Activated naive CD8-positive, alpha-beta T cell treated with anti-CD3 and anti-CD28 coated beads, Interleukin-2, amount 50 U/mL, for 24 hours (primary cell): ENCODE data around the gene DCAF5.

Experiments used
- ATAC-seq: fragments of 150-1000 bp; cut with Tn5 transposase; one replicate; pipeline ENCODE4 v1.10.0; 2021
- DNase-seq: peaks from one replicate; pipeline ENCODE4 v3.0.0; 2021
- H3K27ac Mint-ChIP-seq: one replicate; pipeline ENCODE4 v1.8.0; 2021; ENCODE audit warnings: mild to moderate bottlenecking, mixed read lengths
- H3K27me3 Mint-ChIP-seq: one replicate; pipeline ENCODE4 v1.8.0; 2021; ENCODE audit warnings: mixed read lengths
- H3K36me3 Mint-ChIP-seq: one replicate; pipeline ENCODE4 v1.8.0; 2021; ENCODE audit warnings: low read depth, mixed read lengths
- H3K4me1 Mint-ChIP-seq: one replicate; pipeline ENCODE4 v1.8.0; 2021; ENCODE audit warnings: mixed read lengths
- H3K4me3 Mint-ChIP-seq: one replicate; pipeline ENCODE4 v1.8.0; 2021; ENCODE audit warnings: mild to moderate bottlenecking, moderate library complexity, mixed read lengths
- H3K9me3 Mint-ChIP-seq: one replicate; pipeline ENCODE4 v1.8.0; 2021; ENCODE audit warnings: mixed read lengths

The DCAF5 gene

GRCh38 chr14:69094481-69094880 lies 58.4 kb downstream of the DCAF5 start:
- peaks cover 12% of the 10 kb centered on the region for H3K36me3 Mint-ChIP-seq
- DNase-seq (no peak), ATAC-seq (no peak)
- no peaks in the 10 kb centered on the region for H3K9me3 Mint-ChIP-seq
- peaks cover 11% of the 10 kb centered on the region for H3K4me1 Mint-ChIP-seq
- no peaks in the 10 kb centered on the region for H3K27me3 Mint-ChIP-seq
- no peak overlapping the region for H3K27ac Mint-ChIP-seq
- no peak overlapping the region for H3K4me3 Mint-ChIP-seq

- H3K4me1 Mint-ChIP-seq, result peaks cover 11% of the 10 kb centered on the region
Observed at GRCh38 chr14:69093631-69094421, 59.1 kb downstream of the DCAF5 start.

GRCh38 chr14:69092840-69093422 lies 60.0 kb downstream of the DCAF5 start:
- Mint-ChIP-seq H3K27ac (peak overlapping the region; percentile 43), H3K4me3 (no peak overlapping the region), H3K36me3 (peaks cover 9% of the 10 kb centered on the region), H3K27me3 (no peaks in the 10 kb centered on the region), H3K4me1 (peaks cover 11% of the 10 kb centered on the region), H3K9me3 (no peaks in the 10 kb centered on the region)
- DNase-seq (no peak), ATAC-seq (peak; percentile 45)

More at GRCh38 chr14:69093631-69094421, 59.1 kb downstream of the DCAF5 start:
- DNase-seq, result no peak
- peaks cover 9% of the 10 kb centered on the region for H3K36me3 Mint-ChIP-seq
- no peak overlapping the region for H3K4me3 Mint-ChIP-seq
- H3K27me3 Mint-ChIP-seq, result no peaks in the 10 kb centered on the region
- no peak for ATAC-seq
- H3K9me3 Mint-ChIP-seq, result no peaks in the 10 kb centered on the region
- no peak overlapping the region for H3K27ac Mint-ChIP-seq

GRCh38 chr14:69091695-69092094 lies 61.2 kb downstream of the DCAF5 start:
- ATAC-seq (no peak), DNase-seq (no peak)
- Mint-ChIP-seq H3K36me3 (peaks cover 8% of the 10 kb centered on the region), H3K27me3 (no peaks in the 10 kb centered on the region), H3K9me3 (no peaks in the 10 kb centered on the region), H3K4me1 (peaks cover 8% of the 10 kb centered on the region), H3K27ac (no peak overlapping the region), H3K4me3 (no peak overlapping the region)

GRCh38 chr14:69091006-69091405 lies 61.9 kb downstream of the DCAF5 start:
- Mint-ChIP-seq H3K9me3 (no peaks in the 10 kb centered on the region), H3K36me3 (peaks cover 10% of the 10 kb centered on the region), H3K27me3 (no peaks in the 10 kb centered on the region), H3K27ac (no peak overlapping the region), H3K4me3 (no peak overlapping the region), H3K4me1 (peaks cover 8% of the 10 kb centered on the region)
- no peak for DNase-seq
- no peak for ATAC-seq

GRCh38 chr14:69090187-69090789 lies 62.6 kb downstream of the DCAF5 start:
- peak; percentile 67 for ATAC-seq
- H3K9me3 Mint-ChIP-seq, result no peaks in the 10 kb centered on the region
- peaks cover 8% of the 10 kb centered on the region for H3K4me1 Mint-ChIP-seq
- peaks cover 12% of the 10 kb centered on the region for H3K36me3 Mint-ChIP-seq
- peak; percentile 18 for DNase-seq
- H3K27me3 Mint-ChIP-seq, result no peaks in the 10 kb centered on the region
- no peak overlapping the region for H3K4me3 Mint-ChIP-seq
- no peak overlapping the region for H3K27ac Mint-ChIP-seq

- Mint-ChIP-seq H3K4me3 (no peak overlapping the region), H3K36me3 (peaks cover 14% of the 10 kb centered on the region), H3K27ac (no peak overlapping the region), H3K27me3 (no peaks in the 10 kb centered on the region), H3K4me1 (peaks cover 8% of the 10 kb centered on the region), H3K9me3 (no peaks in the 10 kb centered on the region)
- ATAC-seq, result no peak
- DNase-seq, result no peak
Observed at GRCh38 chr14:69089046-69089445, 63.9 kb downstream of the DCAF5 start.

GRCh38 chr14:69088586-69088985 lies 64.3 kb downstream of the DCAF5 start:
- peaks cover 8% of the 10 kb centered on the region for H3K4me1 Mint-ChIP-seq
- no peaks in the 10 kb centered on the region for H3K9me3 Mint-ChIP-seq
- H3K27me3 Mint-ChIP-seq, result no peaks in the 10 kb centered on the region
- no peak overlapping the region for H3K4me3 Mint-ChIP-seq
- H3K36me3 Mint-ChIP-seq, result peaks cover 14% of the 10 kb centered on the region
- DNase-seq (no peak), ATAC-seq (no peak)
- no peak overlapping the region for H3K27ac Mint-ChIP-seq

GRCh38 chr14:69087061-69087461 lies 65.9 kb downstream of the DCAF5 start:
- Mint-ChIP-seq H3K27me3 (no peaks in the 10 kb centered on the region), H3K4me3 (no peak overlapping the region), H3K36me3 (peaks cover 17% of the 10 kb centered on the region), H3K9me3 (no peaks in the 10 kb centered on the region), H3K4me1 (no peaks in the 10 kb centered on the region), H3K27ac (no peak overlapping the region)
- DNase-seq, result no peak
- ATAC-seq, result no peak

- Mint-ChIP-seq H3K4me1 (peaks cover 1% of the 10 kb centered on the region), H3K36me3 (peaks cover 19% of the 10 kb centered on the region)
- ATAC-seq, result no peak
Observed at GRCh38 chr14:69086537-69086936, 66.4 kb downstream of the DCAF5 start.

GRCh38 chr14:69084023-69084422 lies 68.9 kb downstream of the DCAF5 start:
- Mint-ChIP-seq H3K4me1 (peaks cover 14% of the 10 kb centered on the region), H3K27me3 (no peaks in the 10 kb centered on the region), H3K4me3 (no peak overlapping the region), H3K27ac (no peak overlapping the region), H3K9me3 (no peaks in the 10 kb centered on the region), H3K36me3 (peaks cover 20% of the 10 kb centered on the region)
- no peak for DNase-seq
- no peak for ATAC-seq

More at GRCh38 chr14:69086537-69086936, 66.4 kb downstream of the DCAF5 start:
- Mint-ChIP-seq H3K9me3 (no peaks in the 10 kb centered on the region), H3K27ac (no peak overlapping the region), H3K27me3 (no peaks in the 10 kb centered on the region), H3K4me3 (no peak overlapping the region)
- DNase-seq, result no peak

GRCh38 chr14:69083181-69083580 lies 69.7 kb downstream of the DCAF5 start:
- Mint-ChIP-seq H3K27ac (peak overlapping the region; percentile 1), H3K36me3 (peaks cover 20% of the 10 kb centered on the region), H3K4me3 (no peak overlapping the region), H3K4me1 (peaks cover 18% of the 10 kb centered on the region), H3K9me3 (no peaks in the 10 kb centered on the region), H3K27me3 (no peaks in the 10 kb centered on the region)
- DNase-seq (no peak), ATAC-seq (no peak)

GRCh38 chr14:69081271-69081670 lies 71.6 kb downstream of the DCAF5 start:
- ATAC-seq (no peak), DNase-seq (no peak)
- no peak overlapping the region for H3K27ac Mint-ChIP-seq
- no peaks in the 10 kb centered on the region for H3K9me3 Mint-ChIP-seq
- H3K4me3 Mint-ChIP-seq, result no peak overlapping the region
- H3K36me3 Mint-ChIP-seq, result peaks cover 19% of the 10 kb centered on the region
- no peaks in the 10 kb centered on the region for H3K27me3 Mint-ChIP-seq
- peaks cover 20% of the 10 kb centered on the region for H3K4me1 Mint-ChIP-seq

- ATAC-seq (no peak), DNase-seq (no peak)
- Mint-ChIP-seq H3K36me3 (peaks cover 18% of the 10 kb centered on the region), H3K27ac (no peak overlapping the region), H3K4me1 (peaks cover 20% of the 10 kb centered on the region), H3K27me3 (no peaks in the 10 kb centered on the region), H3K9me3 (no peaks in the 10 kb centered on the region), H3K4me3 (no peak overlapping the region)
Observed at GRCh38 chr14:69079747-69080146, 73.2 kb downstream of the DCAF5 start.

GRCh38 chr14:69079188-69079742 lies 73.7 kb downstream of the DCAF5 start:
- no peak for DNase-seq
- no peak for ATAC-seq
- Mint-ChIP-seq H3K4me3 (no peak overlapping the region), H3K9me3 (no peaks in the 10 kb centered on the region), H3K27ac (no peak overlapping the region), H3K4me1 (peaks cover 20% of the 10 kb centered on the region), H3K27me3 (no peaks in the 10 kb centered on the region), H3K36me3 (peaks cover 18% of the 10 kb centered on the region)
